Panc1 (cell line): ENCODE measurements around the gene UBL7. TPM values are rescaled to one million over a fixed set of nuclear protein-coding genes. Genes with fewer than 3 reads are reported as not detected.

Source experiments
- ATAC-seq: fragments of 200-7000 bp; cut with Tn5 transposase; 2 replicates; pipeline ENCODE4 v1.9.1; 2020; ENCODE audit warnings: mild to moderate bottlenecking, moderate library complexity
- BruUV-seq: library from RNA; stranded (reverse); fragments of 400-500 nt; replicated peaks from 2 replicates; lab custom pipeline; 2021; lab: Mats Ljungman, UMichigan
- CTCF ChIA-PET: fragments of 300-600 bp; sonication (Branson Sonifier 250); formaldehyde crosslinking; loops from one replicate; lab custom pipeline; 2022; ENCODE audit warnings: antibody characterized with exemption; lab: Charles Lee
- POLR2A ChIA-PET: fragments of 300-600 bp; sonication (Branson Sonifier 250); formaldehyde crosslinking; loops from one replicate; lab custom pipeline; 2022; ENCODE audit warnings: antibody characterized with exemption; lab: Charles Lee
- DNase-seq: peaks from one replicate; pipeline ENCODE4 v3.0.0-alpha.2; 2010; ENCODE audit warnings: low read depth, low spot score
- H3K27ac ChIP-seq: 2 replicates; pipeline ENCODE4 v1.5.1; 2011; ENCODE audit warnings: mild to moderate bottlenecking, low read length, inconsistent platforms
- H3K27me3 ChIP-seq: fragments of 200-500 bp; sonication (Bioruptor generic); 2 replicates; pipeline ENCODE4 v1.6.0; 2014; ENCODE audit warnings: low read length, inconsistent platforms; ENCODE audit not compliant: control insufficient read depth, insufficient read depth
- H3K36me3 ChIP-seq: fragments of 200-500 bp; sonication (Bioruptor generic); 2 replicates; pipeline ENCODE4 v1.5.1; 2014; ENCODE audit warnings: inconsistent platforms, mild to moderate bottlenecking, low read length, moderate library complexity; ENCODE audit not compliant: control insufficient read depth, insufficient read depth
- H3K4me1 ChIP-seq: 2 replicates; pipeline ENCODE4 v1.5.1; 2011; ENCODE audit warnings: inconsistent platforms, mild to moderate bottlenecking, low read length, moderate library complexity; ENCODE audit not compliant: control insufficient read depth, insufficient read depth
- H3K4me3 ChIP-seq, 2 experiments: 2 replicates each; pipeline ENCODE4 v1.5.1; 2011 to 2012; ENCODE audit warnings: low read depth in 2 of 2, low read length in 2 of 2, mild to moderate bottlenecking in 2 of 2, inconsistent platforms in 1 of 2, moderate library complexity in 1 of 2
- H3K9me3 ChIP-seq: fragments of 200-500 bp; sonication (Bioruptor generic); 2 replicates; pipeline ENCODE4 v1.5.1; 2014; ENCODE audit warnings: low read depth, mild to moderate bottlenecking, inconsistent platforms, low read length, moderate library complexity; ENCODE audit not compliant: control insufficient read depth, insufficient read depth
- CTCF ChIP-seq: fragments of 450-650 bp; IDR thresholded peaks from 2 replicates; pipeline ENCODE4 v1.5.1; 2017; ENCODE audit warnings: mild to moderate bottlenecking
- POLR2AphosphoS5 ChIP-seq: IDR thresholded peaks from 2 replicates; pipeline ENCODE4 v1.6.1; 2012; ENCODE audit warnings: mild to moderate bottlenecking, low read depth, low read length, moderate library complexity
- REST ChIP-seq, 2 experiments: IDR thresholded peaks; 2 replicates each; pipeline ENCODE4 v1.6.1; 2011 to 2012; ENCODE audit warnings: low read depth in 2 of 2, control low read depth in 1 of 2, low read length in 1 of 2, mild to moderate bottlenecking in 1 of 2, moderate library complexity in 1 of 2; ENCODE audit not compliant: insufficient read depth in 1 of 2
- SIN3A ChIP-seq: IDR thresholded peaks from 2 replicates; pipeline ENCODE4 v1.6.1; 2012; ENCODE audit warnings: low read depth, mild to moderate bottlenecking, low read length, moderate library complexity, borderline replicate concordance; ENCODE audit not compliant: insufficient read depth
- TCF7L2 ChIP-seq: IDR thresholded peaks from 2 replicates; pipeline ENCODE4 v1.6.1; 2011; ENCODE audit warnings: mild to moderate bottlenecking, low read depth, low read length, inconsistent platforms
- in situ Hi-C: cut with HindIII; loops from 2 replicates; pipeline ENCODE4 v1.10.0; 2016; ENCODE audit warnings: low sequenced_read_pairs, low pct_unique_long_range_greater_than_20kb
- intact Hi-C: fragments of 100-400 bp; cut with micrococcal nuclease; formaldehyde crosslinking; loops from one replicate; pipeline ENCODE4 v1.10.0; 2022; ENCODE audit not compliant: unreplicated experiment
- total RNA-seq: library from RNA; stranded (reverse); gene quantifications from one replicate; pipeline ENCODE4 v1.2.1, GENCODE V29; 2021; ENCODE audit not compliant: unreplicated experiment

UBL7 gene
- total RNA-seq, 1 experiment from 2014 or later = 68.5 TPM

- in situ Hi-C loops (no loop called here), intact Hi-C loops (no loop called here)
- ATAC-seq = peak; percentile 29
- CTCF ChIA-PET = interaction anchor here (0.7 kb wide), 1 partner anchor 58 kb away, joined by 3 read pairs; no protein-coding TSS in a partner anchor
- POLR2A ChIA-PET = no interaction called here
- peak overlapping the region; percentile 58 to 71 for H3K4me3 ChIP-seq
- TF ChIP-seq REST (IDR thresholded peaks at IDR 0.05; ENCODE audit: insufficient read depth in 1 of 2, low read depth in 2 of 2, low read length in 1 of 2) (no peak), SIN3A (no peak), CTCF (no peak), TCF7L2 (no peak), POLR2AphosphoS5 (no peak)
- no peaks in the 10 kb centered on the region for H3K9me3 ChIP-seq
- no peak for DNase-seq
- H3K27me3 ChIP-seq = no peaks in the 10 kb centered on the region
- peaks cover 53% of the 10 kb centered on the region for H3K4me1 ChIP-seq
- no peaks in the 10 kb centered on the region for H3K36me3 ChIP-seq
- BruUV-seq = no TSS peak
- peak overlapping the region; percentile 12; the same call in 1 of the 2 replicates for H3K27ac ChIP-seq
Measured at GRCh38 chr15:74432271-74432967, 28.5 kb downstream of the UBL7 start.

- TF ChIP-seq POLR2AphosphoS5 (no peak), TCF7L2 (no peak), CTCF (no peak), REST (IDR thresholded peaks at IDR 0.05; ENCODE audit: insufficient read depth in 1 of 2, low read depth in 2 of 2, low read length in 1 of 2) (no peak), SIN3A (no peak)
- no peak for ATAC-seq
- POLR2A ChIA-PET = interaction anchor here (0.6 kb wide), 1 partner anchor 8 kb away, joined by 3 read pairs; no protein-coding TSS in a partner anchor
- DNase-seq = no peak
- no peaks in the 10 kb centered on the region for H3K27me3 ChIP-seq
- in situ Hi-C loops (no loop called here), intact Hi-C loops (no loop called here)
- no TSS peak for BruUV-seq
- no peaks in the 10 kb centered on the region for H3K9me3 ChIP-seq
- H3K27ac ChIP-seq = no peak overlapping the region
- H3K4me3 ChIP-seq = peak overlapping the region in 1 of 2 experiments; percentile 58; a peak in 1 of 4 replicates
- H3K36me3 ChIP-seq = no peaks in the 10 kb centered on the region
- CTCF ChIA-PET = interaction anchor here (0.6 kb wide), 1 partner anchor 48 kb away, joined by 5 read pairs; no protein-coding TSS in a partner anchor
- peaks cover 53% of the 10 kb centered on the region for H3K4me1 ChIP-seq
Measured at GRCh38 chr15:74431645-74432044, 29.3 kb downstream of the UBL7 start.
